H1 (cell line): ENCODE measurements around the gene TBC1D2B. TPM values are rescaled to one million over a fixed set of nuclear protein-coding genes. Genes with fewer than 3 reads are reported as not detected.

Experiments used
- CTCF ChIA-PET: fragments of 300-600 bp; sonication (Branson Sonifier 250); formaldehyde crosslinking; loops from one replicate; lab custom pipeline; 2021; ENCODE audit not compliant: partially characterized antibody; lab: Charles Lee
- POLR2A ChIA-PET: fragments of 300-600 bp; sonication (Branson Sonifier 250); formaldehyde crosslinking; loops from one replicate; lab custom pipeline; 2021; ENCODE audit warnings: inconsistent platforms; ENCODE audit not compliant: partially characterized antibody; lab: Charles Lee
- DNase-seq, 2 experiments: peaks; one replicate each; pipeline versions ENCODE4 v3.0.0 to v3.0.0-alpha.2; 2010 to 2022; ENCODE audit warnings: low spot score in 2 of 2, low read depth in 1 of 2, mixed read lengths in 1 of 2
- FAIRE-seq: peaks from 2 replicates; lab custom pipeline; 2011; peaks lifted over from hg19 to GRCh38; lab: Jason Lieb, UNC
- H2AFZ ChIP-seq: 2 replicates; pipeline ENCODE4 v1.8.1; 2012; ENCODE audit warnings: low read length, inconsistent platforms
- H2AK5ac ChIP-seq: 2 replicates; pipeline ENCODE4 v1.6.1; 2013; ENCODE audit warnings: low read depth, low read length
- H2BK120ac ChIP-seq: replicated peaks from 2 replicates; pipeline ENCODE3; 2013; ENCODE audit warnings: low read depth, low read length, inconsistent platforms
- H2BK12ac ChIP-seq: 2 replicates; pipeline ENCODE4 v1.6.1; 2013; ENCODE audit warnings: low read depth, low read length
- H2BK15ac ChIP-seq: 2 replicates; pipeline ENCODE4 v1.6.1; 2013; ENCODE audit warnings: low read length
- H2BK20ac ChIP-seq: 2 replicates; pipeline ENCODE4 v1.6.1; 2013; ENCODE audit warnings: low read length
- H2BK5ac ChIP-seq: 2 replicates; pipeline ENCODE4 v1.6.1; 2013; ENCODE audit warnings: low read depth, low read length
- H3K14ac ChIP-seq: 2 replicates; pipeline ENCODE4 v1.6.1; 2013; ENCODE audit warnings: inconsistent platforms; ENCODE audit not compliant: insufficient read length
- H3K18ac ChIP-seq: 2 replicates; pipeline ENCODE4 v1.6.1; 2013; ENCODE audit warnings: low read length; ENCODE audit errors: extremely low read depth
- H3K23ac ChIP-seq: 2 replicates; pipeline ENCODE4 v1.6.1; 2013; ENCODE audit warnings: inconsistent platforms; ENCODE audit not compliant: insufficient read length
- H3K23me2 ChIP-seq: 2 replicates; pipeline ENCODE4 v1.6.1; 2013; ENCODE audit warnings: low read depth, low read length
- H3K27ac ChIP-seq: 2 replicates; pipeline ENCODE4 v1.6.1; 2011; ENCODE audit warnings: low read depth, low read length, inconsistent platforms
- H3K27me3 ChIP-seq, 4 experiments: replicated peaks in 1 of 4; 1 replicate in 1 of 4; 2 replicates in 3 of 4; pipeline versions ENCODE4 v1.6.1 to v1.8.1; 2011 to 2013; ENCODE audit warnings: low read length in 3 of 4, mild to moderate bottlenecking in 3 of 4, inconsistent platforms in 2 of 4, mixed read lengths in 2 of 4, moderate library complexity in 1 of 4; ENCODE audit not compliant: control insufficient read depth in 3 of 4, insufficient read depth in 3 of 4; ENCODE audit errors: extremely low read depth in 1 of 4
- H3K36me3 ChIP-seq, 4 experiments: 2 replicates each; pipeline versions ENCODE4 v1.6.1 to v1.8.1; 2011 to 2013; ENCODE audit warnings: mild to moderate bottlenecking in 4 of 4, low read length in 3 of 4, moderate library complexity in 2 of 4, control low read depth in 1 of 4, inconsistent platforms in 1 of 4; ENCODE audit not compliant: insufficient read depth in 4 of 4, control insufficient read depth in 2 of 4
- H3K4ac ChIP-seq: replicated peaks from 2 replicates; pipeline ENCODE3; 2013; ENCODE audit warnings: low read length, low read depth, mixed read lengths, inconsistent platforms; ENCODE audit not compliant: insufficient read length
- H3K4me1 ChIP-seq, 4 experiments: replicated peaks in 1 of 4; 1 replicate in 1 of 4; 2 replicates in 3 of 4; pipeline versions ENCODE4 v1.6.1 to v1.8.1; 2011 to 2013; ENCODE audit warnings: low read length in 3 of 4, inconsistent platforms in 2 of 4, mixed read lengths in 1 of 4; ENCODE audit not compliant: insufficient read depth in 4 of 4, control insufficient read depth in 3 of 4
- H3K4me2 ChIP-seq, 2 experiments: 2 replicates each; pipeline versions ENCODE4 v1.6.1 to v1.8.1; 2011 to 2013; ENCODE audit warnings: low read depth in 2 of 2, low read length in 2 of 2, control low read depth in 1 of 2, inconsistent platforms in 1 of 2, mild to moderate bottlenecking in 1 of 2; ENCODE audit not compliant: insufficient read depth in 1 of 2
- H3K4me3 ChIP-seq, 4 experiments: fragments of 200-600, 300-600 bp in 1 of 4; sonication (generic), shearing (Covaris generic), sonication (Bioruptor Twin) in 1 of 4; 2 replicates each; pipeline versions ENCODE4 v1.5.1 to v1.8.1; 2011 to 2016; ENCODE audit warnings: low read length in 4 of 4, low read depth in 3 of 4, control low read depth in 2 of 4, inconsistent platforms in 2 of 4, mild to moderate bottlenecking in 2 of 4, mixed read lengths in 1 of 4, moderate library complexity in 1 of 4; ENCODE audit not compliant: insufficient read depth in 2 of 4; ENCODE audit errors: extremely low read depth in 1 of 4
- H3K56ac ChIP-seq: replicated peaks from 2 replicates; pipeline ENCODE3; 2013; ENCODE audit warnings: low read depth, mild to moderate bottlenecking, mixed read lengths, low read length, inconsistent platforms; ENCODE audit not compliant: insufficient read length
- H3K79me1 ChIP-seq: 2 replicates; pipeline ENCODE4 v1.6.1; 2013; ENCODE audit warnings: low read depth, low read length, control low read depth
- H3K79me2 ChIP-seq, 2 experiments: 2 replicates each; pipeline versions ENCODE4 v1.6.1 to v1.8.1; 2012 to 2013; ENCODE audit warnings: low read length in 2 of 2, mild to moderate bottlenecking in 2 of 2, inconsistent platforms in 1 of 2; ENCODE audit not compliant: insufficient read depth in 2 of 2, control insufficient read depth in 1 of 2
- H3K9ac ChIP-seq, 4 experiments: replicated peaks in 1 of 4; 1 replicate in 1 of 4; 2 replicates in 3 of 4; pipeline versions ENCODE4 v1.6.1 to v1.8.1; 2011 to 2013; ENCODE audit warnings: low read depth in 3 of 4, low read length in 3 of 4, control low read depth in 2 of 4, mild to moderate bottlenecking in 2 of 4, moderate library complexity in 2 of 4, inconsistent platforms in 1 of 4; ENCODE audit errors: extremely low read depth in 1 of 4
- H3K9me3 ChIP-seq, 2 experiments: 2 replicates each; pipeline versions ENCODE4 v1.6.1 to v1.8.1; 2012 to 2013; ENCODE audit warnings: mild to moderate bottlenecking in 2 of 2, moderate library complexity in 2 of 2, control low read depth in 1 of 2, inconsistent platforms in 1 of 2, low read depth in 1 of 2, low read length in 1 of 2, mixed read lengths in 1 of 2; ENCODE audit not compliant: insufficient read depth in 2 of 2
- H4K20me1 ChIP-seq, 2 experiments: replicated peaks in 1 of 2; 2 replicates each; pipeline versions ENCODE3 to v1.8.1; 2011 to 2013; ENCODE audit warnings: inconsistent platforms in 2 of 2, low read length in 2 of 2, mild to moderate bottlenecking in 1 of 2; ENCODE audit not compliant: insufficient read depth in 2 of 2, control insufficient read depth in 1 of 2
- H4K5ac ChIP-seq: 2 replicates; pipeline ENCODE4 v1.6.1; 2013; ENCODE audit warnings: low read length, low read depth, mixed read lengths, inconsistent platforms; ENCODE audit not compliant: insufficient read length
- H4K8ac ChIP-seq: 2 replicates; pipeline ENCODE4 v1.8.0; 2013; ENCODE audit warnings: mild to moderate bottlenecking, moderate library complexity, low read length, inconsistent platforms; ENCODE audit not compliant: insufficient read depth; ENCODE audit errors: extremely low read depth
- H4K91ac ChIP-seq: replicated peaks from 2 replicates; pipeline ENCODE3; 2013; ENCODE audit warnings: low read length, mixed read lengths, inconsistent platforms; ENCODE audit not compliant: insufficient read length
- CBX5 ChIP-seq: fragments of 300-800, 300-1000 bp; sonication (generic); IDR thresholded peaks from 2 replicates; pipeline ENCODE4 v1.7.1; 2016; ENCODE audit warnings: antibody characterized with exemption, low read length, low read depth
- CEBPB ChIP-seq: IDR thresholded peaks from 2 replicates; pipeline ENCODE4 v1.6.1; 2012; ENCODE audit warnings: low read depth, low read length
- CTCF ChIP-seq, 3 experiments: IDR thresholded peaks; 1 replicate in 2 of 3; 2 replicates in 1 of 3; pipeline versions ENCODE4 v1.5.1 to v1.6.1; 2011; ENCODE audit warnings: low read length in 3 of 3, mild to moderate bottlenecking in 3 of 3, inconsistent platforms in 2 of 3, low read depth in 1 of 3, moderate library complexity in 1 of 3; ENCODE audit not compliant: insufficient read depth in 1 of 3; ENCODE audit errors: control extremely low read depth in 1 of 3
- EP300 ChIP-seq, 2 experiments: IDR thresholded peaks; 1 replicate in 1 of 2; 2 replicates in 1 of 2; pipeline ENCODE4 v1.6.1; 2011 to 2012; ENCODE audit warnings: low read depth in 2 of 2, low read length in 2 of 2, mild to moderate bottlenecking in 2 of 2, borderline replicate concordance in 1 of 2, inconsistent platforms in 1 of 2, moderate library complexity in 1 of 2
- JUN ChIP-seq: IDR thresholded peaks from 2 replicates; pipeline ENCODE4 v1.6.1; 2011; ENCODE audit warnings: low read depth, mild to moderate bottlenecking, improper control_type of control experiment, low read length
- POLR2A ChIP-seq, 2 experiments: IDR thresholded peaks; 1 replicate in 1 of 2; 2 replicates in 1 of 2; pipeline ENCODE4 v1.6.1; 2011; ENCODE audit warnings: low read depth in 2 of 2, low read length in 2 of 2, mild to moderate bottlenecking in 2 of 2; ENCODE audit errors: control extremely low read depth in 1 of 2
- SP2 ChIP-seq: IDR thresholded peaks from 2 replicates; pipeline ENCODE4 v1.6.1; 2012; ENCODE audit warnings: mild to moderate bottlenecking, low read length, inconsistent platforms
- SP4 ChIP-seq: IDR thresholded peaks from 2 replicates; pipeline ENCODE4 v1.6.1; 2012; ENCODE audit warnings: low read length, inconsistent platforms
- TBP ChIP-seq: IDR thresholded peaks from 2 replicates; pipeline ENCODE4 v1.6.1; 2011; ENCODE audit warnings: low read depth, low read length, improper control_type of control experiment
- TEAD4 ChIP-seq: IDR thresholded peaks from 2 replicates; pipeline ENCODE4 v1.6.1; 2012; ENCODE audit warnings: low read depth, low read length, inconsistent platforms, mixed read lengths
- WGBS, 2 experiments: shearing (Covaris generic) in 1 of 2; methylation state at CpG; one replicate each; pipeline versions ENCODE4 v1.1.6 to v1.1.7; 2013 to 2015; ENCODE audit warnings: low lambda C conversion rate in 2 of 2, mixed read lengths in 2 of 2, inconsistent platforms in 1 of 2, low coverage in 1 of 2, missing lambda C conversion rate in 1 of 2; ENCODE audit not compliant: insufficient replicate concordance in 2 of 2, insufficient coverage in 1 of 2, insufficient read length in 1 of 2; ENCODE audit errors: extremely low coverage in 1 of 2, missing lambda C conversion rate in 1 of 2; 5-methylcytosine and 5-hydroxymethylcytosine counted together
- polyA plus RNA-seq, 7 experiments: library from polyadenylated mRNA; depleted of rRNA in 3 of 7; stranded (reverse) in 5 of 7; unstranded in 2 of 7; fragments of >200 nt in 5 of 7; fragments of 200-250 nt in 2 of 7; gene quantifications; 1 replicate in 5 of 7; 2 replicates in 1 of 7; 4 replicates in 1 of 7; pipeline versions ENCODE4 v1.2.1 to v1.2.3, GENCODE V29; 2011 to 2013; ENCODE audit warnings: missing spikeins in 2 of 7, mixed read lengths in 2 of 7
- total RNA-seq: library from RNA; stranded (reverse); fragmentation: NEBNext Ultra II Directional; extraction: Animal tissue kit (Norgen Biotek cat#: 25700); gene quantifications from 2 replicates; pipeline ENCODE4 v1.2.1, GENCODE V29; 2021

The TBC1D2B gene
- total and polyA plus RNA-seq, 2 of the 8 experiments (the other 6 are each of a cell fraction or from before 2014, with no cell fraction given), result 11.9 to 19.5 TPM

GRCh38 chr15:78000091-78000926, 77.2 kb downstream of the TBC1D2B start:
- peaks cover 2 to 5% of the 10 kb centered on the region in 2 experiments for H4K20me1 ChIP-seq
- H3K79me1 ChIP-seq, result no peaks in the 10 kb centered on the region; the same call in 1 of the 2 replicates
- peaks cover 0 to 8% (median 2%) of the 10 kb centered on the region in 4 experiments; a peak in 2 of 8 replicates for H3K36me3 ChIP-seq
- H3K4me1 ChIP-seq, result peaks cover 0 to 4% (median 0%) of the 10 kb centered on the region in 4 experiments; a peak in 2 of 7 replicates
- no peak overlapping the region for H3K4ac ChIP-seq
- H3K4me3 ChIP-seq, result no peak overlapping the region
- H3K27ac ChIP-seq, result no peak overlapping the region
- 45% methylated on average over 16 of the region's 24 CpGs; no CpG with 5 or more reads in 1 of the 2 experiments for WGBS, 2 experiments
- no peak overlapping the region for H4K8ac ChIP-seq
- H2BK5ac ChIP-seq, result no peak overlapping the region
- no peak overlapping the region for H2BK120ac ChIP-seq
- no peak overlapping the region for H2BK12ac ChIP-seq
- H3K14ac ChIP-seq, result no peak overlapping the region
- no peak overlapping the region for H2BK15ac ChIP-seq
- H3K79me2 ChIP-seq, result no peaks in the 10 kb centered on the region
- H4K91ac ChIP-seq, result no peak overlapping the region
- H3K4me2 ChIP-seq, result no peak overlapping the region
- no peak overlapping the region for H3K23ac ChIP-seq
- no peak overlapping the region for H2AFZ ChIP-seq
- H3K27me3 ChIP-seq, result no peaks in the 10 kb centered on the region
- no peaks in the 10 kb centered on the region for H3K9me3 ChIP-seq
- ChIA-PET POLR2A (interaction anchor here (0.8 kb wide), 1 partner anchor 108 kb away, joined by 3 read pairs; no protein-coding TSS in a partner anchor), CTCF (interaction anchor here (0.7 to 10.1 kb wide), 55 partner anchors 9 to 265 kb away, joined by 3 to 226 read pairs (median 4); partner anchors contain the start of genes CIB2 and TBC1D2B)
- no peak overlapping the region for H2AK5ac ChIP-seq
- peak; percentile 71 for FAIRE-seq
- no peak overlapping the region for H4K5ac ChIP-seq
- DNase-seq, result peak; percentile 85 to 96
- H3K18ac ChIP-seq, result no peak overlapping the region
- H3K56ac ChIP-seq, result no peak overlapping the region
- H2BK20ac ChIP-seq, result no peak overlapping the region
- H3K23me2 ChIP-seq, result no peaks in the 10 kb centered on the region
- H3K9ac ChIP-seq, result no peak overlapping the region
- TF ChIP-seq CBX5 (no peak), SP4 (0 out of 2 replicates have a peak, but pooled peaks have one; percentile 49), TEAD4 (peak; percentile 72), CEBPB (no peak), POLR2A (IDR thresholded peaks at IDR 0.05; ENCODE audit: control extremely low read depth in 1 of 2, low read depth in 2 of 2, low read length in 2 of 2) (no peak), CTCF (IDR thresholded peaks at IDR 0.05; ENCODE audit: control extremely low read depth in 1 of 3, insufficient read depth in 1 of 3, low read depth in 1 of 3, low read length in 3 of 3) (peak; percentile 89 to 98 (median 93)), JUN (no peak), SP2 (no peak), EP300 (IDR thresholded peaks at IDR 0.05; ENCODE audit: borderline replicate concordance in 1 of 2, low read depth in 2 of 2, low read length in 2 of 2) (peak in 1 of 2 experiments; percentile 46; a peak in 1 of 3 replicates), TBP (no peak)
